WERI-Rb-1 (cell line): Measurements from ENCODE around the gene NDUFV1.
"Not testable (repeated sequence)": the region's sequence is repeated elsewhere in the genome, so short reads cannot be mapped to it uniquely, and the experiment has no call there.

Source experiments
- DNase-seq: peaks from one replicate; pipeline ENCODE4 v3.0.0-alpha.2; 2020
- H3K27ac ChIP-seq: fragments of 250-450 bp; sonication (Bioruptor Pico); 2 replicates; pipeline ENCODE4 v1.5.1; 2020; ENCODE audit warnings: mild to moderate bottlenecking, moderate library complexity
- H3K27me3 ChIP-seq: fragments of 250-450 bp; sonication (Bioruptor Pico); 2 replicates; pipeline ENCODE4 v1.5.1; 2021; ENCODE audit warnings: mild to moderate bottlenecking, low read depth, moderate library complexity; ENCODE audit not compliant: insufficient read depth, severe bottlenecking
- H3K36me3 ChIP-seq: fragments of 250-450 bp; sonication (Bioruptor Pico); 2 replicates; pipeline ENCODE4 v1.5.1; 2020; ENCODE audit warnings: mild to moderate bottlenecking, moderate library complexity
- H3K4me3 ChIP-seq: 2 replicates; pipeline ENCODE4 v1.5.1; 2011; ENCODE audit warnings: low read depth, mild to moderate bottlenecking, control low read depth, low read length
- H3K9me3 ChIP-seq: fragments of 250-450 bp; sonication (Bioruptor Pico); 2 replicates; pipeline ENCODE4 v1.5.1; 2021; ENCODE audit warnings: mild to moderate bottlenecking, moderate library complexity; ENCODE audit not compliant: severe bottlenecking
- CTCF ChIP-seq: IDR thresholded peaks from 2 replicates; pipeline ENCODE4 v1.5.1; 2011; ENCODE audit warnings: low read depth, mild to moderate bottlenecking, control low read depth, inconsistent platforms, low read length

The NDUFV1 gene

GRCh38 chr11:67632982-67633755, 26.4 kb downstream of the NDUFV1 start:
- no peak for DNase-seq
- Histone ChIP-seq H3K9me3 (no peaks in the 10 kb centered on the region), H3K36me3 (no peaks in the 10 kb centered on the region), H3K27me3 (no peaks in the 10 kb centered on the region), H3K27ac (no peak overlapping the region), H3K4me3 (no peak overlapping the region)
- no peak for TF ChIP-seq CTCF

- TF ChIP-seq CTCF, result no peak
- no peak overlapping the region for H3K27ac ChIP-seq
- no peaks in the 10 kb centered on the region for H3K36me3 ChIP-seq
- no peaks in the 10 kb centered on the region for H3K27me3 ChIP-seq
- H3K4me3 ChIP-seq, result no peak overlapping the region
- H3K9me3 ChIP-seq, result no peaks in the 10 kb centered on the region
- no peak for DNase-seq
These were observed 27.1 kb downstream of the NDUFV1 start for GRCh38 chr11:67633758-67634365.

- no peak overlapping the region for H3K27ac ChIP-seq
- no peaks in the 10 kb centered on the region for H3K27me3 ChIP-seq
- no peak for TF ChIP-seq CTCF
- no peaks in the 10 kb centered on the region for H3K9me3 ChIP-seq
- H3K36me3 ChIP-seq, result no peaks in the 10 kb centered on the region
- DNase-seq, result no peak
- no peak overlapping the region for H3K4me3 ChIP-seq
These were observed 27.9 kb downstream of the NDUFV1 start for GRCh38 chr11:67634366-67635230.

GRCh38 chr11:67635231-67635521, 28.4 kb downstream of the NDUFV1 start:
- DNase-seq, result no peak
- Histone ChIP-seq H3K9me3 (no peaks in the 10 kb centered on the region), H3K4me3 (no peak overlapping the region), H3K36me3 (no peaks in the 10 kb centered on the region), H3K27me3 (no peaks in the 10 kb centered on the region), H3K27ac (no peak overlapping the region)
- no peak for TF ChIP-seq CTCF

GRCh38 chr11:67636962-67637361, 30.2 kb downstream of the NDUFV1 start:
- H3K27me3 ChIP-seq, result no peaks in the 10 kb centered on the region
- no peaks in the 10 kb centered on the region for H3K36me3 ChIP-seq
- no peak overlapping the region for H3K4me3 ChIP-seq
- TF ChIP-seq CTCF, result no peak
- DNase-seq, result no peak
- no peak overlapping the region for H3K27ac ChIP-seq
- H3K9me3 ChIP-seq, result no peaks in the 10 kb centered on the region

GRCh38 chr11:67637441-67637840, 30.7 kb downstream of the NDUFV1 start:
- H3K36me3 ChIP-seq, H3K9me3 ChIP-seq, H3K4me3 ChIP-seq, H3K27me3 ChIP-seq, H3K27ac ChIP-seq, DNase-seq: not testable (repeated sequence)
